ENCODE data around the gene TSSK3. TPM values are rescaled to one million over a fixed set of nuclear protein-coding genes. Genes with fewer than 3 reads are reported as not detected.

The TSSK3 gene
- total RNA-seq, 1 experiment from 2014 or later: 1.6 TPM

DNA sequence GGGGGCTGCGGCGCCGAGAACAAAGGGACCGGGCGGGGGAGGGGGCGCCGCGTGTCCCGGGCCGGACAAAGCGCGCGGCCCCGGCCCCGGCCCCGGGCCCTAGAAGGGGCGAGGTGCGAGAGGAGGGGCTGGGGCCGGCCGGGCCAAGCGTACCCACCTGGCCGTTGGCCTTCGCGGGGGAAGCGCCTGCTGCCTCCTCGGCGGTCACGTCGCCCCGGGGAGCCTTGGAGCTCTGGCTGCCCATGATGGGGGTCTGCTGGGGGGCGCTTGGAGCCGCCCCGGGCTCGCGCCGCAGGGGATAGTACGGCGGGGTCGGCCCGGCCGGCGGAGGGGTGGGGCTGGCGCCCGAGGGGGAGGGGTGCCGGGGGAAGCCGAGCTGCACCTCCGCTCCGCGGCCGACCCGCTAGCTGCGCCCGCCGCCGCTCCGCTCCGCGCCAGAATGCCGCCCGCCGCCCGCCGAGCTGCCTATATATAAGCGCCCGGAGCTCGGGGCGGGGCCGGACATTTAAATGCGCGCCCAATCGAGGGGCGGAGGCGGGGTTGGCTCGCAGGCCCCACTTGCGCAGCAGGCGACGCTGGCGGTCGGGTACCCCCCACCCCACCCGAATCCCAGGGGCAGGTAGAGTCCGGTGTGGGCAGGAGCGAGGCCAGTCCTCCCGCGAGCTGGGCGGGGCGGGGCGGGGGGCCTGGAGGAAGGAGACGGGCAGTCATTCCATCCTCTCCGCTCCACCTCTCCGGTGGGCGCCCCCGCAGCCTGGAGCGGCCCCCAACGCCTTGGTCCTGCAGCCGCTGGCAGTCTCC, 26.3 kb upstream of the TSSK3 start, which contains the start of gene MARCKSL1:
Gene MARCKSL1, minus strand, starts transcription at position 444 of the 801 bp plus-strand sequence. Its CDS starts 200 bp downstream, at position 244.
- Histone ChIP-seq H3K9me2 (ENCODE audit: insufficient read depth) (no peaks in the 10 kb centered on the region), H3K79me2 (ENCODE audit: insufficient read depth, low read length) (peaks cover 24% of the 10 kb centered on the region), H3K27ac (ENCODE audit: low read depth, low read length) (peak within 1 kb of the TSS; percentile 70), H3K36me3 (ENCODE audit: control insufficient read depth in 1 of 2, insufficient read depth in 2 of 2, low read length in 2 of 2) (peaks cover 2 to 24% of the 10 kb centered on the region in 2 experiments; a peak in 3 of 4 replicates), H3K27me3 (ENCODE audit: insufficient read depth, low read length) (no peaks in the 10 kb centered on the region), H3K4me3 (replicated peaks in 1 of 2; ENCODE audit: low read depth in 1 of 2, low read length in 2 of 2) (peak within 1 kb of the TSS; percentile 61 to 77), H3K4me2 (ENCODE audit: low read length) (peak within 1 kb of the TSS; percentile 93), H3K9ac (ENCODE audit: low read length) (peak within 1 kb of the TSS; percentile 78), H3K9me3 (ENCODE audit: control insufficient read depth in 1 of 2, insufficient read depth in 1 of 2, low read depth in 1 of 2, low read length in 2 of 2) (no peaks in the 10 kb centered on the region), H4K20me1 (ENCODE audit: insufficient read depth) (no peaks in the 10 kb centered on the region), H3K4me1 (ENCODE audit: control insufficient read depth in 1 of 2, insufficient read depth in 2 of 2, low read length in 2 of 2) (peaks cover 22 to 62% of the 10 kb centered on the region in 2 experiments), H2AFZ (ENCODE audit: low read depth, low read length, poor library complexity, severe bottlenecking) (no peak within 1 kb of the TSS)
- ChIA-PET POLR2A (interaction anchor here (0.7 to 2.1 kb wide), 15 partner anchors 10 to 191 kb away, joined by 3 to 22 read pairs (median 4); partner anchors contain the start of genes BSDC1, HDAC1, IQCC and TXLNA), RAD21 (ENCODE audit: low non-redundant PET in 1 of 2, low total read pairs in 2 of 2, uncharacterized antibody in 2 of 2, unreplicated experiment in 2 of 2) (interaction anchor here in 1 of 2 experiments (0.7 to 1.3 kb wide), 3 partner anchors 94 to 120 kb away, joined by 4 read pairs; no protein-coding TSS in a partner anchor), CTCF (interaction anchor here (0.7 to 2.0 kb wide), 3 partner anchors 16 to 115 kb away, joined by 3 to 8 read pairs (median 3); no protein-coding TSS in a partner anchor)
- ATAC-seq (peak; percentile 72), DNase-seq (ENCODE audit: low read depth, low spot score) (peak; percentile 32)
- no TSS peak for BruUV-seq (replicated peaks)
- intact Hi-C loops (cut with micrococcal nuclease): no loop called here
- TF ChIP-seq, protein P1, sequence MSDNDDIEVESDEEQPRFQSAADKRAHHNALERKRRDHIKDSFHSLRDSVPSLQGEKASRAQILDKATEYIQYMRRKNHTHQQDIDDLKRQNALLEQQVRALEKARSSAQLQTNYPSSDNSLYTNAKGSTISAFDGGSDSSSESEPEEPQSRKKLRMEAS (IDR thresholded peaks at IDR 0.05): peak; percentile 52; the same call in 1 of the 2 replicates
- TF ChIP-seq ZNF274 (IDR thresholded peaks at IDR 0.05; ENCODE audit: low read depth, low read length): no peak
- no peak for TF ChIP-seq FOSL1 (IDR thresholded peaks at IDR 0.05; ENCODE audit: low read depth)
- TF ChIP-seq, protein P2, sequence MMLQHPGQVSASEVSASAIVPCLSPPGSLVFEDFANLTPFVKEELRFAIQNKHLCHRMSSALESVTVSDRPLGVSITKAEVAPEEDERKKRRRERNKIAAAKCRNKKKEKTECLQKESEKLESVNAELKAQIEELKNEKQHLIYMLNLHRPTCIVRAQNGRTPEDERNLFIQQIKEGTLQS (IDR thresholded peaks at IDR 0.05): no peak
- TF ChIP-seq ZFX (IDR thresholded peaks at IDR 0.05): peak; percentile 59; the same call in 1 of the 2 replicates
- TF ChIP-seq CBX3 (IDR thresholded peaks at IDR 0.05; ENCODE audit: low read depth): no peak
- TF ChIP-seq, protein P3, sequence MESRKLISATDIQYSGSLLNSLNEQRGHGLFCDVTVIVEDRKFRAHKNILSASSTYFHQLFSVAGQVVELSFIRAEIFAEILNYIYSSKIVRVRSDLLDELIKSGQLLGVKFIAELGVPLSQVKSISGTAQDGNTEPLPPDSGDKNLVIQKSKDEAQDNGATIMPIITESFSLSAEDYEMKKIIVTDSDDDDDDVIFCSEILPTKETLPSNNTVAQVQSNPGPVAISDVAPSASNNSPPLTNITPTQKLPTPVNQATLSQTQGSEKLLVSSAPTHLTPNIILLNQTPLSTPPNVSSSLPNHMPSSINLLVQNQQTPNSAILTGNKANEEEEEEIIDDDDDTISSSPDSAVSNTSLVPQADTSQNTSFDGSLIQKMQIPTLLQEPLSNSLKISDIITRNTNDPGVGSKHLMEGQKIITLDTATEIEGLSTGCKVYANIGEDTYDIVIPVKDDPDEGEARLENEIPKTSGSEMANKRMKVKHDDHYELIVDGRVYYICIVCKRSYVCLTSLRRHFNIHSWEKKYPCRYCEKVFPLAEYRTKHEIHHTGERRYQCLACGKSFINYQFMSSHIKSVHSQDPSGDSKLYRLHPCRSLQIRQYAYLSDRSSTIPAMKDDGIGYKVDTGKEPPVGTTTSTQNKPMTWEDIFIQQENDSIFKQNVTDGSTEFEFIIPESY (IDR thresholded peaks at IDR 0.05; ENCODE audit: extremely low read depth, insufficient replicate concordance, low read length): no peak
- TF ChIP-seq TCF7L2 (IDR thresholded peaks at IDR 0.05; ENCODE audit: borderline replicate concordance, extremely low read depth, insufficient read depth, insufficient read length): peak; percentile 68
- no peak for TF ChIP-seq ELF1 (IDR thresholded peaks at IDR 0.05; ENCODE audit: borderline replicate concordance, low read depth)
- TF ChIP-seq RAD21 (IDR thresholded peaks at IDR 0.05; ENCODE audit: low read depth): no peak
- TF ChIP-seq POLR2AphosphoS5 (IDR thresholded peaks at IDR 0.05; ENCODE audit: low read depth, low read length): peak; percentile 99
- TF ChIP-seq YY1 (IDR thresholded peaks at IDR 0.05; ENCODE audit: extremely low read depth, insufficient replicate concordance, low read depth, low read length): no peak
- peak; percentile 94 for TF ChIP-seq POLR2A (IDR thresholded peaks at IDR 0.05; ENCODE audit: borderline replicate concordance, extremely low read depth, insufficient read depth, insufficient read length)
- no peak; the same call in 1 of the 2 replicates for TF ChIP-seq SP1 (IDR thresholded peaks at IDR 0.05; ENCODE audit: low read depth)
- no peak for TF ChIP-seq EZH2 (IDR thresholded peaks at IDR 0.05)
- no peak for TF ChIP-seq EZH2phosphoT487 (IDR thresholded peaks at IDR 0.05; ENCODE audit: borderline replicate concordance)
- TF ChIP-seq, protein P4, sequence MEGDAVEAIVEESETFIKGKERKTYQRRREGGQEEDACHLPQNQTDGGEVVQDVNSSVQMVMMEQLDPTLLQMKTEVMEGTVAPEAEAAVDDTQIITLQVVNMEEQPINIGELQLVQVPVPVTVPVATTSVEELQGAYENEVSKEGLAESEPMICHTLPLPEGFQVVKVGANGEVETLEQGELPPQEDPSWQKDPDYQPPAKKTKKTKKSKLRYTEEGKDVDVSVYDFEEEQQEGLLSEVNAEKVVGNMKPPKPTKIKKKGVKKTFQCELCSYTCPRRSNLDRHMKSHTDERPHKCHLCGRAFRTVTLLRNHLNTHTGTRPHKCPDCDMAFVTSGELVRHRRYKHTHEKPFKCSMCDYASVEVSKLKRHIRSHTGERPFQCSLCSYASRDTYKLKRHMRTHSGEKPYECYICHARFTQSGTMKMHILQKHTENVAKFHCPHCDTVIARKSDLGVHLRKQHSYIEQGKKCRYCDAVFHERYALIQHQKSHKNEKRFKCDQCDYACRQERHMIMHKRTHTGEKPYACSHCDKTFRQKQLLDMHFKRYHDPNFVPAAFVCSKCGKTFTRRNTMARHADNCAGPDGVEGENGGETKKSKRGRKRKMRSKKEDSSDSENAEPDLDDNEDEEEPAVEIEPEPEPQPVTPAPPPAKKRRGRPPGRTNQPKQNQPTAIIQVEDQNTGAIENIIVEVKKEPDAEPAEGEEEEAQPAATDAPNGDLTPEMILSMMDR (IDR thresholded peaks at IDR 0.05 in 2 of 3, conservative IDR thresholded peaks at IDR 0.05 in 1 of 3; ENCODE audit: borderline replicate concordance in 1 of 3, insufficient read depth in 1 of 3, low read depth in 2 of 3, low read length in 2 of 3): no peak
- TF ChIP-seq CEBPB (IDR thresholded peaks at IDR 0.05; ENCODE audit: low read depth): no peak
- TF ChIP-seq JUND (IDR thresholded peaks at IDR 0.05): no peak

All from HCT116 (cell line).